Osteocyte (in vitro differentiated cells): ENCODE data around the gene OR13F1. TPM values are rescaled to one million over a fixed set of nuclear protein-coding genes. Genes with fewer than 3 reads are reported as not detected.

ENCODE experiments used
- DNase-seq: peaks from one replicate; pipeline ENCODE4 v3.0.0; 2021; ENCODE audit warnings: mixed read lengths; ENCODE audit not compliant: unreplicated experiment; ENCODE audit errors: extremely low spot score
- H3K27ac Mint-ChIP-seq: one replicate; pipeline ENCODE4 v1.8.0; 2021; ENCODE audit warnings: mild to moderate bottlenecking, mixed read lengths; ENCODE audit not compliant: unreplicated experiment
- H3K27me3 Mint-ChIP-seq: one replicate; pipeline ENCODE4 v1.8.0; 2021; ENCODE audit warnings: mixed read lengths; ENCODE audit not compliant: unreplicated experiment
- H3K36me3 Mint-ChIP-seq: one replicate; pipeline ENCODE4 v1.8.0; 2021; ENCODE audit warnings: mixed read lengths; ENCODE audit not compliant: unreplicated experiment
- H3K4me1 Mint-ChIP-seq: one replicate; pipeline ENCODE4 v1.8.0; 2021; ENCODE audit warnings: mixed read lengths; ENCODE audit not compliant: unreplicated experiment
- H3K4me3 Mint-ChIP-seq: one replicate; pipeline ENCODE4 v1.8.0; 2021; ENCODE audit warnings: mild to moderate bottlenecking, moderate library complexity, mixed read lengths; ENCODE audit not compliant: unreplicated experiment
- H3K9me3 Mint-ChIP-seq: one replicate; pipeline ENCODE4 v1.8.0; 2021; ENCODE audit warnings: mixed read lengths; ENCODE audit not compliant: unreplicated experiment
- long read RNA-seq: library from polyadenylated mRNA; unstranded; transcript quantifications from one replicate; pipeline ENCODE4 v2.0.0, GENCODE V29; 2021
- total RNA-seq: library from RNA; stranded (reverse); gene quantifications from 2 replicates; pipeline ENCODE4 v1.2.1, GENCODE V29; 2021
- TF ChIP-seq, protein P1 (sequence below): fragments of 200-600 bp; sonication (generic); IDR thresholded peaks from 2 replicates; pipeline ENCODE4 v1.5.0; 2021; ENCODE audit warnings: antibody characterized with exemption, mild to moderate bottlenecking, moderate library complexity

Gene OR13F1, protein sequence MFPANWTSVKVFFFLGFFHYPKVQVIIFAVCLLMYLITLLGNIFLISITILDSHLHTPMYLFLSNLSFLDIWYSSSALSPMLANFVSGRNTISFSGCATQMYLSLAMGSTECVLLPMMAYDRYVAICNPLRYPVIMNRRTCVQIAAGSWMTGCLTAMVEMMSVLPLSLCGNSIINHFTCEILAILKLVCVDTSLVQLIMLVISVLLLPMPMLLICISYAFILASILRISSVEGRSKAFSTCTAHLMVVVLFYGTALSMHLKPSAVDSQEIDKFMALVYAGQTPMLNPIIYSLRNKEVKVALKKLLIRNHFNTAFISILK
- total RNA-seq: not detected in 2 replicates
- long read RNA-seq: 0 reads

DNA sequence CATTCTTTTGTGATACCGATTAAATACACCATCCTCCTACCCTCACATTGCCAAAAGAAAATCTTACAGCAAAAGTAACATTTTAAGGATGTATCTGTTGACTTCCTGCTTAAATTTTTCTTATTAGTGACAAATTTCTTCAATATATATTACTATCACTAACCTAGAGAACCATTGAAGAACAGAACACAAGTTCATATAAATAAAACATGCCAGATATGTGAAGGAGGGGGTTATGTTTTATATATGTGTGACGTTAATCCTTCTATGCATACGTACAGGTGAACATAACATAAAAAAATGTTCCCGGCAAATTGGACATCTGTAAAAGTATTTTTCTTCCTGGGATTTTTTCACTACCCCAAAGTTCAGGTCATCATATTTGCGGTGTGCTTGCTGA is at the start of gene OR13F1:
Gene OR13F1 (plus strand): TSS at position 301 of the 400 bp plus-strand sequence. CDS start 0 bp downstream, at position 301.
- DNase-seq: no peak
- no peaks in the 10 kb centered on the region for H3K36me3 Mint-ChIP-seq
- TF ChIP-seq, protein P1, sequence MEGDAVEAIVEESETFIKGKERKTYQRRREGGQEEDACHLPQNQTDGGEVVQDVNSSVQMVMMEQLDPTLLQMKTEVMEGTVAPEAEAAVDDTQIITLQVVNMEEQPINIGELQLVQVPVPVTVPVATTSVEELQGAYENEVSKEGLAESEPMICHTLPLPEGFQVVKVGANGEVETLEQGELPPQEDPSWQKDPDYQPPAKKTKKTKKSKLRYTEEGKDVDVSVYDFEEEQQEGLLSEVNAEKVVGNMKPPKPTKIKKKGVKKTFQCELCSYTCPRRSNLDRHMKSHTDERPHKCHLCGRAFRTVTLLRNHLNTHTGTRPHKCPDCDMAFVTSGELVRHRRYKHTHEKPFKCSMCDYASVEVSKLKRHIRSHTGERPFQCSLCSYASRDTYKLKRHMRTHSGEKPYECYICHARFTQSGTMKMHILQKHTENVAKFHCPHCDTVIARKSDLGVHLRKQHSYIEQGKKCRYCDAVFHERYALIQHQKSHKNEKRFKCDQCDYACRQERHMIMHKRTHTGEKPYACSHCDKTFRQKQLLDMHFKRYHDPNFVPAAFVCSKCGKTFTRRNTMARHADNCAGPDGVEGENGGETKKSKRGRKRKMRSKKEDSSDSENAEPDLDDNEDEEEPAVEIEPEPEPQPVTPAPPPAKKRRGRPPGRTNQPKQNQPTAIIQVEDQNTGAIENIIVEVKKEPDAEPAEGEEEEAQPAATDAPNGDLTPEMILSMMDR: no peak
- H3K27ac Mint-ChIP-seq: no peak within 1 kb of the TSS
- no peaks in the 10 kb centered on the region for H3K27me3 Mint-ChIP-seq
- no peaks in the 10 kb centered on the region for H3K4me1 Mint-ChIP-seq
- no peaks in the 10 kb centered on the region for H3K9me3 Mint-ChIP-seq
- no peak within 1 kb of the TSS for H3K4me3 Mint-ChIP-seq

DNA sequence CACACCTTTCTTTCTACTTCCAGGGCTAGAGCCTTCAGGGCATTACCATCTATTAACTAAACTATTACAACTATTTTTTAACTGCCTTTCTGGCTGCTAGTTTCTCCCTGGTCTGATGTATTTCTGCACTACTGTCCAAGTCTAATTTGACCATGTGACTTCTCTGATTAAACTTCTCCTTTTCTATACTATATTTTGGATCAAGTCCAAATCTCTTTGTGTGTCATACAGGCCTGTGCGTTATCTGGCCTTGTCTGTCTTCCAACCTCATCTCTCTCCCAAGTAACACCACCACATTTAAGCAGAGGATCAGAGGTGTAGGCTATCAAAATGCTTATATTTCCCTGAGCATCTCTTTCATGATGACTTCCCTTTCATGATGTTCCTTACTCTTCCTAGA is 47.2 kb upstream of the OR13F1 start:
- H3K27ac Mint-ChIP-seq: no peak overlapping the region
- H3K27me3 Mint-ChIP-seq: peaks cover 2% of the 10 kb centered on the region
- TF ChIP-seq, protein P1: no peak
- H3K4me1 Mint-ChIP-seq: no peaks in the 10 kb centered on the region
- H3K36me3 Mint-ChIP-seq: no peaks in the 10 kb centered on the region
- no peak overlapping the region for H3K4me3 Mint-ChIP-seq
- H3K9me3 Mint-ChIP-seq: no peaks in the 10 kb centered on the region
- no peak for DNase-seq

DNA sequence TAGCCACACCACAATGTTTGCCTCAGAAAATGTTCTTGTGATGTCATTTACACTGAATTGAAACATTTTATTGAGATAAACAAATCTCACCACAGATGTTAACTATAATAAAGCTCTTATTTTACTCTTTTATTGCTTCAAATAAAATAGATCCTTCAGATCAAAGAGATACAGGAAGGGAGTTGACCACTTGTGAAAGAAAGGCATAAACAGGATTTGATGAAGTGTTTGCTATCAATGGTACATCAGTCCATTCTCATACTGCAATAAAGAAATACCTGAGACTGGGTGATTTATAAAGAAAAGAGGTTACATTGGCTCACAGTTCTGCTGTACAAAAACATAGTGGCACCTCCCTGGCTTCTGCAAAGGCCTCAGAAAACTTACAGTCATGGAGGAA is 40.2 kb upstream of the OR13F1 start:
- TF ChIP-seq, protein P1: no peak
- no peak overlapping the region for H3K4me3 Mint-ChIP-seq
- H3K36me3 Mint-ChIP-seq: no peaks in the 10 kb centered on the region
- no peaks in the 10 kb centered on the region for H3K4me1 Mint-ChIP-seq
- no peaks in the 10 kb centered on the region for H3K9me3 Mint-ChIP-seq
- H3K27me3 Mint-ChIP-seq: no peaks in the 10 kb centered on the region
- H3K27ac Mint-ChIP-seq: no peak overlapping the region
- DNase-seq: no peak

DNA sequence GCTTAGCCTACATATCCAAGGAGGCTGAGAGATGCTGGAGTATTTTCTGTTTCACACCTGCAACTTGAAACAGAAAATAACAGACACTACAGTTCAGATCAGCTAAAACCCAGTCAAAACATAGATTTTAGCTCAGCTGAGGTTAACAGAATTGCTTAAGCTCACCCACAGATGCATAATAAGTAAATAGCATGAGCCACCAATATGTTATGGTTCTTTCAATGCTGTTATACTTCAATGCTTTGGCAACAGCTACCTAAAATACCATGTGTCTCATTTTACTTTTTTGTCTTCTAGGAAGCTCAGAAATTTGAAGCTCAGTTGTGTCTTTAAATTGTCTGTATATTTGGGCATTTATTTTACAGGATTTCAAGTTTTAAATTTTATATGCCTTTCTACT is 35.8 kb upstream of the OR13F1 start:
- Mint-ChIP-seq H3K4me1 (no peaks in the 10 kb centered on the region), H3K9me3 (no peaks in the 10 kb centered on the region), H3K27me3 (no peaks in the 10 kb centered on the region), H3K4me3 (no peak overlapping the region), H3K36me3 (no peaks in the 10 kb centered on the region), H3K27ac (no peak overlapping the region)
- DNase-seq: no peak
- TF ChIP-seq, protein P1: no peak

DNA sequence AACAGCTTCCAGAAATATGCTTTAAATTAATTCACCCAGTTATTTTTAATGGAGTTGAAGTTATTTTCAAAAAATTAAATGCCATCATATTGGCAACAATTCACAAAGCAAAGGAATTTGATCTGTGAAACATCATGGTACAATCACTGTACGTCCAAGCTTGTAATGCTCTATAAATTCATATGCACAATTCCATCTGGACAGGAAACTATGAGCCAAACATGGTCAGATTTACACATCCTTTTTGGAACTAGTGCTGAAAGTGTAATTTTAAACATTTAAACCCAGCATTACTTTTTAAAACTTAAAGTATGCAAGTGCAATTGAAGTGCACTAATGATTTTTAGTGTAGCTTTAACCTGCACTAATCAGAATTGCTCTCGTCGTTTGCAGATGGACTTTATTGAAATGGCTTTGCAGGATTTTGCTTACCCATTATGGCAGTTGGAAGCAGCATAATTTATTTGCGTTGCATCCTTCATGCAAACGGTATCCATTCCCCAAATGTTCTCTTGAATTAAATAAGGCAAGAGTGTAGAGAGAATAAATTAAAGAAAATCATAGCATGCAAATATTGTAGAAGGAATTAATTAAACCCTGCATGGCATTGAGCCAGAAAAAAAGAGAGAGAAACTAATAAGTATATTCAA is 21.0 kb upstream of the OR13F1 start:
- DNase-seq: no peak
- TF ChIP-seq, protein P1: no peak
- Mint-ChIP-seq H3K4me1 (no peaks in the 10 kb centered on the region), H3K27me3 (peaks cover 7% of the 10 kb centered on the region), H3K27ac (no peak overlapping the region), H3K9me3 (no peaks in the 10 kb centered on the region), H3K4me3 (no peak overlapping the region), H3K36me3 (no peaks in the 10 kb centered on the region)
